Measurements from ENCODE around the gene SERPINA3.

- TF ChIP-seq CTCF (IDR thresholded peaks at IDR 0.05; ENCODE audit: low read depth, low read length) (no peak), EZH2phosphoT487 (IDR thresholded peaks at IDR 0.05; ENCODE audit: low read depth) (no peak)
Measured at GRCh38 chr14:94665121-94665520, 52.9 kb downstream of the SERPINA3 start.

Measured in OCI-LY3 (cell line).